ENCODE results near the gene LENEP. TPM values are rescaled to one million over a fixed set of nuclear protein-coding genes. Genes with fewer than 3 reads are reported as not detected.
"Not testable (repeated sequence)": the region's sequence is repeated elsewhere in the genome, so short reads cannot be mapped to it uniquely, and the experiment has no call there.

The LENEP gene
- total and polyA plus RNA-seq, 4 experiments from 2014 or later, result 1.1 to 3.1 TPM; not detected in 2

GRCh38 chr1:154974102-154974807, 19.1 kb upstream of the LENEP start, which contains the start of gene CKS1B:
TSS of gene CKS1B (plus strand) at chr1:154974681. CDS start at chr1:154974746, 65 bp downstream.
- Mint-ChIP-seq H3K27me3 (no peaks in the 10 kb centered on the region), H3K27ac (no peak within 1 kb of the TSS), H3K36me3 (peaks cover 4 to 12% of the 10 kb centered on the region in 2 donors), H3K4me3 (no peak within 1 kb of the TSS), H3K9me3 (no peaks in the 10 kb centered on the region), H3K4me1 (peaks cover 22 to 38% (median 26%) of the 10 kb centered on the region in 4 donors)
- H3K36me3 ChIP-seq (ENCODE audit: insufficient read depth, low read length), result peaks cover 6% of the 10 kb centered on the region
- H3K27me3 ChIP-seq (ENCODE audit: insufficient read depth, low read length), result no peaks in the 10 kb centered on the region
- H3K9me3 ChIP-seq (ENCODE audit: control insufficient read depth in 1 of 2, low read length in 2 of 2), result no peaks in the 10 kb centered on the region
- peak within 1 kb of the TSS; percentile 95 for H3K27ac ChIP-seq (ENCODE audit: low read depth, low read length)
- CTCF ChIA-PET (ENCODE audit: partially characterized antibody), result interaction anchor here (0.7 to 16.3 kb wide), 11 partner anchors 9 to 1009 kb away, joined by 3 to 226 read pairs (median 7); partner anchors contain the start of genes FLAD1, LENEP, PBXIP1 and PYGO2
- peaks cover 45% of the 10 kb centered on the region for H3K4me1 ChIP-seq (ENCODE audit: insufficient read depth, low read length)
- intact Hi-C loops (cut with micrococcal nuclease), result loop anchor here (1.0 to 2.0 kb wide), 6 partner anchors 9 to 77 kb away; partner anchors contain the start of genes ADAM15, FLAD1, PMVK and PYGO2
- H3K4me3 ChIP-seq (ENCODE audit: low read length in 2 of 2), result peak within 1 kb of the TSS; percentile 67 to 100
- POLR2A ChIA-PET (ENCODE audit: partially characterized antibody), result interaction anchor here (1.0 to 41.7 kb wide), 10 partner anchors 8 to 794 kb away, joined by 3 to 1543 read pairs (median 22); partner anchors contain the start of genes ADAM15, FLAD1, LENEP and PBXIP1
- peak; percentile 99 for DNase-seq

DNA sequence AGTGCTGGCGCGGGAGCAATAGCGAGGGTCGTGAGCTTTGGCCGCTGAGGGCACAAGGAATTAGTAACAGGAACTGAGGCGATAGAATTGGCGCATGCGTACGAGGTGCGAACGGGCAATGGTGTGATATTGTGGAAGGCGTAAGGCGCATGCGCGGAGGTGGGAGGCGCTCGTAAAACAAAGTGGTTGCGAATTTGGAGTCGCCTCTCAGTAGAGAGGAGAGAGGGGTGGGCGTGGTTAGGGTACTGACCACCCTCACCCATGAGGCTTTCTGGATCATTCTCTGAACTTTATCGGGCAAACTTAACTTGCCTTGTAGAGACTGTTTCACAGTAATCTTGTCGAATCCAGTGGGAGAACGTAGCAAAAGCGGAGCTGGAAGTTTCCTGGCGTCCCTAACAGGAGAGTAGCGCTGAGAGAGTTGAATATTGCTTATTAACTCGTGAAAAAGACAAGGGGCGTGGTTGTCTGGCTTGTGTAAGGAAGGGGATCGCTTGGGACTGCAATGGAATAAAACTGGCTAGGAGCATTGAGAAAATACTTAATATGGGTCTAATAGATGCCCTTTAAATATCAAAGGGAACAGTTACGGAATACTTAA, 18.5 kb upstream of the LENEP start:
- intact Hi-C loops (cut with micrococcal nuclease), result loop anchor here (1.0 to 2.0 kb wide), 6 partner anchors 8 to 76 kb away; partner anchors contain the start of genes ADAM15, FLAD1, PMVK and PYGO2
- H3K27me3 Mint-ChIP-seq, result no peaks in the 10 kb centered on the region
- H3K9me3 Mint-ChIP-seq, result no peaks in the 10 kb centered on the region
- CTCF ChIA-PET (ENCODE audit: partially characterized antibody), result interaction anchor here (1.3 to 16.3 kb wide), 7 partner anchors 11 to 42 kb away, joined by 4 to 226 read pairs (median 23); partner anchors contain the start of genes PBXIP1 and PYGO2
- H3K4me3 Mint-ChIP-seq, result no peak overlapping the region
- H3K36me3 Mint-ChIP-seq, result peaks cover 4 to 11% of the 10 kb centered on the region in 2 donors
- peak overlapping the region; percentile 67 to 100 for H3K4me3 ChIP-seq (ENCODE audit: low read length in 2 of 2)
- no peaks in the 10 kb centered on the region for H3K27me3 ChIP-seq (ENCODE audit: insufficient read depth, low read length)
- H3K4me1 Mint-ChIP-seq, result peaks cover 18 to 33% (median 24%) of the 10 kb centered on the region in 4 donors
- no peaks in the 10 kb centered on the region for H3K36me3 ChIP-seq (ENCODE audit: insufficient read depth, low read length)
- peak overlapping the region; percentile 95 for H3K27ac ChIP-seq (ENCODE audit: low read depth, low read length)
- H3K4me1 ChIP-seq (ENCODE audit: insufficient read depth, low read length), result peaks cover 45% of the 10 kb centered on the region
- DNase-seq, result peak in 4 of 5 donors; percentile 96 to 97 (median 97)
- no peaks in the 10 kb centered on the region for H3K9me3 ChIP-seq (ENCODE audit: control insufficient read depth in 1 of 2, low read length in 2 of 2)
- no peak overlapping the region for H3K27ac Mint-ChIP-seq
- POLR2A ChIA-PET (ENCODE audit: partially characterized antibody), result interaction anchor here (1.0 to 41.7 kb wide), 11 partner anchors 9 to 795 kb away, joined by 3 to 1543 read pairs (median 9); partner anchors contain the start of genes ADAM15, FLAD1, LENEP and PBXIP1

DNA sequence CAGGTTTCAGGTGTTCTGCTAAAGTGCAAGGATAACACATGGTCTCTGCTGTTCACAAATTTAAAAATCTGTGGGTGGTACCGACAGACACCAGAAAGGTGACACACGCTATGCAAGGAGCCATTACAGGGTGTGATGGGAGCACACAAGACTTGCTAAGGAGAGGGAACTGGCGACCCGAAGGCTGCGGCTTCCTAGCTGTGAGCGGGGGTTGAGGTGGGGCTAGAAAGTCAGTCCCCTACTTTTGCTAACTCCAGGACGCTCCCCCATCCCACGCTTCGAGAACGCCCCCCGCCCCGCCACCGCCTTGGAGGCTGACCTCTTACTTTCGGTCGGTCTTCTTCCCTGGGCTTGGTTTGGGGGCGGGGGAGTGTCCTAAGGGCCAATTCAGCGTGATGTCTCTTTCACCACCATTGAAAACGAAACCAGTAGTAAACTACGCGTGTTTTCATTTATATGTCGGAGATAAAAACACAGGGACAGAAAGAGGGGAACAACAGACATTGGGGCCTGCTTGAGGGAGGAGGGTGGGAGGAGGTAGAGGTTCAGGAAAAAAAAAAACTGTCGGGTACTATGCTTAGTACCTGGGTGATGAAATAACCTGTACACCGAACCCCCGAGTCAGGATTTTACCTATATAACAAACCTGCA, 17.9 kb upstream of the LENEP start:
- Histone ChIP-seq H3K27me3 (ENCODE audit: insufficient read depth, low read length) (no peaks in the 10 kb centered on the region), H3K4me3 (ENCODE audit: low read length in 2 of 2) (peak overlapping the region; percentile 67 to 100), H3K9me3 (ENCODE audit: control insufficient read depth in 1 of 2, low read length in 2 of 2) (no peaks in the 10 kb centered on the region), H3K36me3 (ENCODE audit: insufficient read depth, low read length) (no peaks in the 10 kb centered on the region), H3K4me1 (ENCODE audit: insufficient read depth, low read length) (peaks cover 42% of the 10 kb centered on the region), H3K27ac (ENCODE audit: low read depth, low read length) (peak overlapping the region; percentile 95)
- CTCF ChIA-PET (ENCODE audit: partially characterized antibody), result interaction anchor here (1.3 to 16.3 kb wide), 7 partner anchors 13 to 41 kb away, joined by 4 to 226 read pairs (median 23); partner anchors contain the start of genes PBXIP1 and PYGO2
- H3K27ac Mint-ChIP-seq, result no peak overlapping the region
- H3K4me1 Mint-ChIP-seq, result peaks cover 18 to 33% (median 24%) of the 10 kb centered on the region in 4 donors
- intact Hi-C loops (cut with micrococcal nuclease), result loop anchor here (2.0 kb wide), 2 partner anchors 39 to 75 kb away; partner anchors contain the start of genes ADAM15 and PMVK
- no peaks in the 10 kb centered on the region for H3K27me3 Mint-ChIP-seq
- H3K4me3 Mint-ChIP-seq, result no peak overlapping the region
- peak; percentile 44 to 69 (median 55) for DNase-seq
- H3K9me3 Mint-ChIP-seq, result no peaks in the 10 kb centered on the region
- H3K36me3 Mint-ChIP-seq, result peaks cover 4 to 11% of the 10 kb centered on the region in 2 donors
- POLR2A ChIA-PET (ENCODE audit: partially characterized antibody), result interaction anchor here (0.6 to 41.7 kb wide), 9 partner anchors 8 to 998 kb away, joined by 3 to 1543 read pairs (median 36); partner anchors contain the start of genes ADAM15, FLAD1, JTB and LENEP

GRCh38 chr1:154977762-154978161, 15.6 kb upstream of the LENEP start:
- CTCF ChIA-PET (ENCODE audit: partially characterized antibody), result interaction anchor here (1.0 to 16.3 kb wide), 3 partner anchors 39 to 107 kb away, joined by 3 to 226 read pairs (median 3); partner anchors contain the start of gene ADAM15
- H3K27me3 Mint-ChIP-seq; DNase-seq; H3K27me3 ChIP-seq (ENCODE audit: insufficient read depth, low read length); H3K36me3 ChIP-seq (ENCODE audit: insufficient read depth, low read length); H3K9me3 Mint-ChIP-seq; H3K36me3 Mint-ChIP-seq; H3K9me3 ChIP-seq (ENCODE audit: control insufficient read depth in 1 of 2, low read length in 2 of 2); intact Hi-C loops (cut with micrococcal nuclease); H3K27ac ChIP-seq (ENCODE audit: low read depth, low read length); H3K4me3 ChIP-seq (ENCODE audit: low read length in 2 of 2): not testable (repeated sequence)
- Mint-ChIP-seq H3K27ac (peak overlapping the region in 3 of 7 donors; percentile 38 to 58 (median 51)), H3K4me1 (peaks cover 5 to 15% (median 8%) of the 10 kb centered on the region in 4 donors), H3K4me3 (peak overlapping the region in 1 of 8 donors; percentile 29)
- H3K4me1 ChIP-seq (ENCODE audit: insufficient read depth, low read length), result peaks cover 25% of the 10 kb centered on the region
- POLR2A ChIA-PET (ENCODE audit: partially characterized antibody), result interaction anchor here (9.7 to 41.7 kb wide), 3 partner anchors 16 to 29 kb away, joined by 126 to 1543 read pairs (median 219); partner anchors contain the start of genes LENEP, PBXIP1, PYGO2 and ZBTB7B

DNA sequence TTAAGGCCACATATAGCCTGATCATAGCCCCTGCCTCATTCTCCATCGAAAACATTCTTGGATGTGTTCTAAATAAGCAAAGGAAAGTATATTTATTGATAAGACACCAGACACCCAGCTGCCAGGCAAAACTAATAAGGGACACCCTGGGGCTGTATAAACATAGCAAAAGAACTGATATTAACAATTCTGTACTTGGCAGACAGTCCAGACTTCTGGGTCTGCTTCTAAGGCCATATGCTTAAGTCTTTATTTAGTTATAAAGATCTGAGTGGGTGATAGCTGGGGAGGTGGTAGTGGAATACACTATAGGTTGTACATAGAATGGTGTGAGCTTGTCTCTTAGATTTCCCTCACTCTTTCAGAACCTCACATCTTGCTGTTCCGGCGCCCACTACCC, 15.0 kb upstream of the LENEP start:
- Mint-ChIP-seq H3K4me1 (peaks cover 2 to 12% (median 5%) of the 10 kb centered on the region in 4 donors), H3K36me3 (no peaks in the 10 kb centered on the region), H3K27ac (peak overlapping the region in 1 of 7 donors; percentile 13), H3K27me3 (no peaks in the 10 kb centered on the region), H3K4me3 (no peak overlapping the region), H3K9me3 (no peaks in the 10 kb centered on the region)
- no peaks in the 10 kb centered on the region for H3K27me3 ChIP-seq (ENCODE audit: insufficient read depth, low read length)
- H3K4me1 ChIP-seq (ENCODE audit: insufficient read depth, low read length), result peaks cover 20% of the 10 kb centered on the region
- CTCF ChIA-PET (ENCODE audit: partially characterized antibody), result interaction anchor here (1.0 to 16.3 kb wide), 3 partner anchors 38 to 106 kb away, joined by 3 to 226 read pairs (median 3); partner anchors contain the start of gene ADAM15
- H3K9me3 ChIP-seq (ENCODE audit: control insufficient read depth in 1 of 2, low read length in 2 of 2), result no peaks in the 10 kb centered on the region
- intact Hi-C loops (cut with micrococcal nuclease), result no loop called here
- H3K27ac ChIP-seq (ENCODE audit: low read depth, low read length), result no peak overlapping the region
- H3K4me3 ChIP-seq (ENCODE audit: low read length in 2 of 2), result no peak overlapping the region
- no peak for DNase-seq
- POLR2A ChIA-PET (ENCODE audit: partially characterized antibody), result interaction anchor here (9.7 to 41.7 kb wide), 3 partner anchors 16 to 28 kb away, joined by 126 to 1543 read pairs (median 219); partner anchors contain the start of genes LENEP, PBXIP1, PYGO2 and ZBTB7B
- H3K36me3 ChIP-seq (ENCODE audit: insufficient read depth, low read length), result no peaks in the 10 kb centered on the region

- H3K27me3 Mint-ChIP-seq, result no peaks in the 10 kb centered on the region
Measured at GRCh38 chr1:154982341-154982740, 11.0 kb upstream of the LENEP start.

More at GRCh38 chr1:154982341-154982740, 11.0 kb upstream of the LENEP start:
- H3K4me1 Mint-ChIP-seq, result peaks cover 4 to 10% (median 8%) of the 10 kb centered on the region in 4 donors
- H3K4me3 Mint-ChIP-seq, result no peak overlapping the region
- Histone ChIP-seq H3K9me3 (ENCODE audit: control insufficient read depth in 1 of 2, low read length in 2 of 2) (no peaks in the 10 kb centered on the region), H3K27ac (ENCODE audit: low read depth, low read length) (peak overlapping the region; percentile 76), H3K4me3 (ENCODE audit: low read length in 2 of 2) (peak overlapping the region; percentile 4 to 79), H3K36me3 (ENCODE audit: insufficient read depth, low read length) (peaks cover 4% of the 10 kb centered on the region), H3K4me1 (ENCODE audit: insufficient read depth, low read length) (peaks cover 27% of the 10 kb centered on the region), H3K27me3 (ENCODE audit: insufficient read depth, low read length) (no peaks in the 10 kb centered on the region)
- intact Hi-C loops (cut with micrococcal nuclease), result loop anchor here (2.0 kb wide), 1 partner anchor 68 kb away; the partner anchor contains the start of gene ADAM15
- H3K9me3 Mint-ChIP-seq, result no peaks in the 10 kb centered on the region
- no peak overlapping the region for H3K27ac Mint-ChIP-seq
- ChIA-PET POLR2A (ENCODE audit: partially characterized antibody) (interaction anchor here (1.0 to 41.7 kb wide), 9 partner anchors 8 to 423 kb away, joined by 3 to 1543 read pairs (median 17); partner anchors contain the start of genes ADAM15, CKS1B, LENEP and PBXIP1), CTCF (ENCODE audit: partially characterized antibody) (interaction anchor here (1.0 to 16.3 kb wide), 10 partner anchors 10 to 70 kb away, joined by 3 to 226 read pairs (median 10); partner anchors contain the start of genes LENEP, PBXIP1 and PMVK)
- no peak for DNase-seq
- peaks cover 0 to 5% of the 10 kb centered on the region in 2 donors for H3K36me3 Mint-ChIP-seq

Measured in CD4-positive, alpha-beta memory T cell (primary cell).